ENCODE measurements around the gene F5.

Gene F5

GRCh38 chr1:169586067-169586394 is 250 bp downstream of the F5 start:
- TF ChIP-seq CTCF (IDR thresholded peaks at IDR 0.05), result no peak

GRCh38 chr1:169585181-169585580 is 1.1 kb downstream of the F5 start:
- no peak for TF ChIP-seq CTCF (IDR thresholded peaks at IDR 0.05)

GRCh38 chr1:169584483-169585144 is 1.7 kb downstream of the F5 start:
- TF ChIP-seq CTCF (IDR thresholded peaks at IDR 0.05), result no peak

- no peak for TF ChIP-seq CTCF (IDR thresholded peaks at IDR 0.05)
Observed at GRCh38 chr1:169577981-169578738, 8.1 kb downstream of the F5 start.

- no peak for TF ChIP-seq CTCF (IDR thresholded peaks at IDR 0.05)
Observed at GRCh38 chr1:169576935-169577331, 9.3 kb downstream of the F5 start.

GRCh38 chr1:169576241-169576934 is 9.9 kb downstream of the F5 start:
- TF ChIP-seq CTCF (IDR thresholded peaks at IDR 0.05), result no peak

GRCh38 chr1:169574336-169574735 is 11.9 kb downstream of the F5 start:
- no peak for TF ChIP-seq CTCF (IDR thresholded peaks at IDR 0.05)
